H1 (cell line): ENCODE measurements around the gene ATP8B2. TPM values are rescaled to one million over a fixed set of nuclear protein-coding genes. Genes with fewer than 3 reads are reported as not detected.

Experiments used
- TEAD4 ChIP-seq: IDR thresholded peaks from 2 replicates; pipeline ENCODE4 v1.6.1; 2012; ENCODE audit warnings: low read depth, low read length, inconsistent platforms, mixed read lengths
- polyA plus RNA-seq, 7 experiments: library from polyadenylated mRNA; depleted of rRNA in 3 of 7; stranded (reverse) in 5 of 7; unstranded in 2 of 7; fragments of >200 nt in 5 of 7; fragments of 200-250 nt in 2 of 7; gene quantifications; 1 replicate in 5 of 7; 2 replicates in 1 of 7; 4 replicates in 1 of 7; pipeline versions ENCODE4 v1.2.1 to v1.2.3, GENCODE V29; 2011 to 2013; ENCODE audit warnings: missing spikeins in 2 of 7, mixed read lengths in 2 of 7
- total RNA-seq: library from RNA; stranded (reverse); fragmentation: NEBNext Ultra II Directional; extraction: Animal tissue kit (Norgen Biotek cat#: 25700); gene quantifications from 2 replicates; pipeline ENCODE4 v1.2.1, GENCODE V29; 2021

ATP8B2 gene
- total and polyA plus RNA-seq, 2 of the 8 experiments (the other 6 are each of a cell fraction or from before 2014, with no cell fraction given) = 61.4 to 70.1 TPM

DNA sequence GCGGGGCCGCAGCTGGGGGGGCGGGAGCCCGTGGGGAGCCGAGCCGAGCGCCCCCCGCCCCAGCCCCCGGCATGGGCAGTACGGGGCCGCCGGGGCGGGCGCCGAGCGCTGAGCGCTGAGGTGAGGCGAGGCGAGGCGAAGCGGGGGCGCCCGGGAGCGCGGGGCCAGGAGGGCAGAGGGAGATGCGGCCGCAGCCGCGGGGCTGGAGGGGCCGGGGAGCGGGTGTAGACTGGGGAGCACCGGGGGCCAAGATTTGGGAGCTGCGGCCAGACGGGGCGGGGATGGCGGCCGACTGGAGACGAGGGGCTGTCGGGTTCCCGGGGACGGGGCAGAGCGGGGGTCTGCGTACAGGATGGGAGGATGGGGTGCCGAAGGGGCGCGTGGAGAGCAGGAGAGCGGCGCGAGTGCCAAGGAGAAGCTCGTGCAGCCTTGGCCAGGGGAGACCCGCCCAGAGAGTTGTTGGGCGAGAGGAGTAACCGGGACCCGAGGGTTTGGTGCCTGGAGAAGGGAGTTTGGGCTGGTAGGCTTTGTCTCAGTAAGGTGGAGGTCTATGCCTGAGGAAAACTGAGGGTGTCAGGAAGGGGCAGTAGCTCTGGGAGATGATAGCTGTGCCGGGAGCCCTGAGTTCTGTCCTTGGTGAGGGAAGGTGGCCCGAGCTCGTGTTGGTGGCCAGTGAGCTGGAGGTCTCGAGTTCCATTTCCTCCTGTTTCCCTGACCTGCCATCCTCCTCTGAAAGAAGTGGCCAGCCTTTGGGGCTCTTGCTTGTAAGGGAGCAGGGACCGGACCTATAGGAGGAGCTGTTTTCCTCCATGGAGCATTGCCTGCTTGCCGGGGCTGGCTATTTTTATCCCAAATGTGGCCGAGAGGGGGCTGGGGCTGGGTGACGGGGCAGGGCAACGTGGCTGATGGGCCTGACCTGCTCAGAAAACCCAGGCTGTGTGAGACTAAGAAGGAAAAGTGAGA is 539 bp downstream of the ATP8B2 start (continued):
- 0 out of 2 replicates have a peak, but pooled peaks have one; percentile 22 for TF ChIP-seq TEAD4
